Adrenal gland (tissue), 5 donors: ENCODE results near the gene ARIH2.

Experiments
- CTCF ChIP-seq, 6 experiments: fragments of 450-650 bp in 4 of 6; fragments of 200-600 bp in 2 of 6; sonication (generic) in 1 of 6; IDR thresholded peaks; 1 replicate in 5 of 6; 2 replicates in 1 of 6; pipeline versions ENCODE4 v1.5.1 to v1.8.0; 2016 to 2021; ENCODE audit warnings: antibody characterized with exemption in 6 of 6, mild to moderate bottlenecking in 2 of 6, moderate library complexity in 1 of 6
- POLR2A ChIP-seq, 2 donors: fragments of 450-650 bp; IDR thresholded peaks; one replicate each; pipeline ENCODE4 v1.6.1; 2017; ENCODE audit warnings: antibody characterized with exemption in 2 of 2, mild to moderate bottlenecking in 2 of 2, moderate library complexity in 1 of 2
- donor health status: DM: no; HTN: no; CAD: no.

DNA sequence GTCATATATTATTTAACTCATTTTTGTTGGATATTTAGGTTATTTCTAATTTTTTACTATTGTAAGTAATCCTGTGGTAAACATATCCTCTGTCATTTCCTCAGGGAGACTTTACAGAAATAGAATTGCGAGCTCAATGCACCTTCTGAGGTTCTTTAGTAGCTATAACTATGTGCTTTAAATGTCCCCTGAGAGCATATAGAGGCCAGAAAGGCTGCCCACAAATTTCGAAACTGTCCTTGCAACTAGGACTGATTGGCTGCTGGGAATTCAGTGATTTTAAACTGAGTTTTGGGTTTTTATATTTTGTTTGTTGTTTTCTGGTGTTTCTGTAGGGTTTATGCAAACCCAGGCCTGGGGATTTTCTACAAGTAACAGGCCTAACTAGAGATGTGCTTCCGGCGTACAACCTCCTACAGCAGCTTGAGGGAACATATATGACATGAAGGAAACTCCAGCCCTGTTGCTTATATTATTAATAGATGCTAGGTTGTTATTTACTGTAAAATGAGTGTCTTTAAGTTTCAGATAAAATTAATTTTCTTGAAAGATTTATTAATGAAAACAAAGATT lies 42.3 kb downstream of the ARIH2 start:
- TF ChIP-seq CTCF (IDR thresholded peaks at IDR 0.05): no peak
- no peak for TF ChIP-seq POLR2A (IDR thresholded peaks at IDR 0.05)
